DMS53 treated with DMSO at 0.1 percent for 48 hours (cell line): Measurements from ENCODE around the gene MAST4.
A peak's percentile ranks its signal among the peaks of the same experiment; 100 is the strongest.

Source experiments
- DNase-seq: peaks from one replicate; lab custom pipeline; 2025; ENCODE audit not compliant: unreplicated experiment; lab: John Stamatoyannopoulos, UW

The MAST4 gene

GRCh38 chr5:66603164-66603563, 7.0 kb downstream of the MAST4 start:
- DNase-seq, result no peak

- DNase-seq, result no peak
Observed at GRCh38 chr5:66603881-66604280, 7.7 kb downstream of the MAST4 start.

GRCh38 chr5:66606713-66607112, 10.5 kb downstream of the MAST4 start:
- DNase-seq, result no peak

DNA sequence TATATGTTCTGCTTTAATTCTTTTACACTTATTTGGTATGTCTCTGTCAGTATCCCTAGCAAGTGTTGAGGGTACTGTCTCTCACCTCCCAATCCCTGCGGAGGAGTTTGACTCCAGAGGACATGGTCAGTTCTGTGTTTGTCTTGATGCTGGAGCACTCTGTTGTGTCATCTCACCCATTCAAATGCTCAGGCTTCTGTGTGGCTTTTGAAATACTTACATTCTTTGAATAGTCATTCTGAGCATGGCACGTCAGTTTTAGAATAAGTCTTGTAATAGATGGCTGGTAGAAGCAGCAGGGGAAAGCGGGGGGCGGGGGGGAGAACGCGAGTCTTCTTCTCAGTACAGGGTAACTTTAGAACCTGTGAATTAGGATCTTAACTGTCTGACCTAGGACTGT, 12.3 kb downstream of the MAST4 start:
- no peak for DNase-seq

GRCh38 chr5:66609615-66610014, 13.4 kb downstream of the MAST4 start:
- DNase-seq, result no peak

GRCh38 chr5:66612226-66612625, 16.0 kb downstream of the MAST4 start:
- DNase-seq, result no peak

GRCh38 chr5:66615136-66615535, 18.9 kb downstream of the MAST4 start:
- no peak for DNase-seq

GRCh38 chr5:66615894-66616293, 19.7 kb downstream of the MAST4 start:
- no peak for DNase-seq

DNA sequence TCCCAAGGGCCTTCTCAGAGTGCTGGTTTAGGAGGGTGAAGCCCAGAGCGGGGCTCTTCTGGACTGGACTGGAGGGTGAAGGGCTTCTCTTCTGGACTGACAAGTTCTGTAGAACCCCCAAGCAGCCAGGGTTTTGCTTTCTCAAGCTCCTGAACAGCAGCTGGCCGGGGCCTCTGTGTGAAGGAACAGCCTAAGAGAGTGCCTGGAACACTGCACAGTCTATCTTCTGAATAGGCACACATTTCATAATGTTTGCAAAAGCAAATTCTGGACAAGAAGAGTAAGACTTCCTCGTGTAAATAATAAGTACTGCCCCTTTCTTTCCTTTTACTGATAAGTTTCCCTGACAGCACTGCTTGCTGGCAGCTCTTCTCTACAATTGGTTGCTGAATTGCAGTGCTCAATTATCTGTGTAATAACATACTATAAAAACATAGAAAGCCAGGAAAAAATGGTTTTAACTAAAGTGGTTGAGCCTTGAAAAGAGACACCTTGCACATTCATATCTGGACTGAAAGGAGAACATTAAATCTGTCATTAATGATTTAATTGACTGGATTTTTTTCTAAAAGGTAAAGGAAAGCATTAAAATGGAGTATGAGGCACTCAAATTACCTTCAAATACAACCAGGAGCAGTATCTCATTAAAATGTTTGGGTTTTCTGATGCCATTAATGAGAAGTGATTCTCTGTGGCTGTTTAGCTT, 20.5 kb downstream of the MAST4 start:
- no peak for DNase-seq

- no peak for DNase-seq
Observed at GRCh38 chr5:66617226-66617861, 21.2 kb downstream of the MAST4 start.

- DNase-seq, result no peak
Observed at GRCh38 chr5:66617991-66618768, 22.0 kb downstream of the MAST4 start.

DNA sequence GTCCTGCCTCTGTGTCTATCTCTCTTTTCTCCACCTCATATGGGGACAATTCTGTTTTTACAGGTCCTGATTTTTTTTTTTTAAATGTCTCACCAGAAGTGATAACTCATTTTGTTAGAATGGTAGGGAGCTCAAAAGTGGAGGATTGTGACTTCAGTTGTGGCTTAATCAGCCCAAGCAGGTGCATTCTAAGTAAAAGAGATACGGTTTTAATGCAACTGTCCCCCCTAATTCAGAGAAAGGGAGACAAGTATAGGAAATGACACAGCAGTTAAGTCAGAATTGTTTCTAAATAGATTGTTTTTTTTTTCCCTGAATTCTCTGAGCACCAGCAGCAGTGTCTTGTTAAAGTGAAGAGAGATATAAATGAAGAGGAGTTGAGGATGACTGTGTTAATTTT, 24.5 kb downstream of the MAST4 start:
- DNase-seq, result no peak

- DNase-seq, result no peak
Observed at GRCh38 chr5:66621146-66621545, 25.0 kb downstream of the MAST4 start.

DNA sequence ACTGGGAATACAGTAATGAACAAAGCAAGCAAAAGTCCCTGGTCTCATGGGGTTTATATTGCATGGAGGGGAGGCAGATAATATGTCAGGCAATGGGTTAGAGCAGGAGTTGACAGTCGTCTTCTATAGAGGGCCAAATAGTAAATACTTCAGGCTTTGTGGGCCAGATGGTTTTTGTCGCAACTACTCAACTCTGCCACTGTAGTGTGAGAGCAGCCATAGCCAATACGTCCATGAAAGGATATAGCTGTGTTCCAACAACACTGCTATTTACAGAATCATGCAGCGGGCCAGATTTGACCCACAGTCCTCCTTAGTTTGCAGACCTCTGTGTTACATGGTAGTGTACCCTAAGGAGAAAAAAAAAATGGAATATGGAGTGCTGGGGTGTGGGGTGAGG, 25.5 kb downstream of the MAST4 start:
- DNase-seq, result no peak

DNA sequence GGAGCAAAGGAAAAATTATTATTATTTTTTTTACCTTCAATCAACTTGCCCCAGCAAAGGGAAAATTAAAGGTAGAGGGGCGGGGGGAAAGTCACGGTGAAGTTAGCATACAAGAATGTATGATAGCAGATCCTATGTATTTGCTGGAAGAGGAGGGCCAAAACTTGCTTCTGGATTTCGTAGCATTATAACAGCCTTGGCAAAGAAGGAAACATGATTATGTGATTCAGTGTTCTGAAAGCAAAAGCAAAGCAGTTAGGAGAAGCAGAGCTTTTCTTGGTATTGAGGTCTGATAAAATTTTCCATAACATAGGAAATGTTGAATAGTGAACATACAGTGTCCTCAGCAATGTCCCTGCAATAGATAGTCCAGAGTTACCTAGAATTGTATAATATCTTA, 32.4 kb downstream of the MAST4 start:
- no peak for DNase-seq

- DNase-seq, result no peak
Observed at GRCh38 chr5:66629446-66629845, 33.3 kb downstream of the MAST4 start.

- peak; percentile 86 for DNase-seq
Observed at GRCh38 chr5:66633754-66634153, 37.6 kb downstream of the MAST4 start.

DNA sequence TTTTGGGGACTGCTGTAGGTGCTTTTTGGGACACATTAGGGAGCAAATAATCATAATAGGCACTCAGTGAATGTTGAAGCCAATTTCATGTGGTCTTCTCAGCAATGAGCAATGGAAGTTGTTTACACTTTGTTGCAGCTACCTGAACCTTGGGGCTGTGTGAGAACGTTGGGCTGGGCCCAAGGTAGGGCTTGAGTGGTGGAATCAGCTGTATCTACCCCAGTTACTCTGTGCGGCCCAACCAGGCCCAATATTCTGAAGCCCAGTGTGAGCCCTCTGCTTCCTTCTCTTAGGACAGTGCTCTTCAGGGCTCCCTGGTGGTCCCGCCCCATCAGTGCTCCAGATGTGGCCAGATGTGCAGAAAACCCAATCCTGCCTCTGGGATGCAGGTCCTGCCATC, 38.4 kb downstream of the MAST4 start:
- DNase-seq, result no peak

GRCh38 chr5:66637994-66638393, 41.8 kb downstream of the MAST4 start:
- DNase-seq, result no peak

DNA sequence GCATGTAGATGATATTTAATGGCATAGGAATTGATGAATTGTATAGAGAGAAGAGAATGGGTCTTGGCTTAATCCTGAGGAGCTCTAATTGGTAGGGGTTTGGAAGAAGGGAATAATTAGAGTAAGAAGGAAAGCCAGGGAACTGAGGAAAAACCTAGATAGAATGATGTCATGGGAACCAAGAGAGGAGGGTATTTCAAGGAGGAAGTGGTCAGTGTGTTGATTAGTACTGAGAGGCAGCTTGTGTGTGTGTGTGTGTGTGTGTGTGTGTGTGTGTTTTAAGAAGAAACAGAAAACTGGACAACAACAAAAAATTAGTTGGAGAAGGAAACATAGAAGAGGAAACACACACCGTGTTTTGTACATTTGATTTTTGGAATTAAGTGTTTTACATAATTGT, 42.8 kb downstream of the MAST4 start:
- no peak for DNase-seq

GRCh38 chr5:66642538-66642937, 46.3 kb downstream of the MAST4 start:
- peak; percentile 92 for DNase-seq

GRCh38 chr5:66643387-66643786, 47.2 kb downstream of the MAST4 start:
- DNase-seq, result peak; percentile 76
